HepG2 (cell line): ENCODE data around the gene PAFAH1B1. TPM values are rescaled to one million over a fixed set of nuclear protein-coding genes. Genes with fewer than 3 reads are reported as not detected.

Experiments used
- FOSL2 ChIP-seq: sonication (generic); formaldehyde crosslinking; IDR thresholded peaks from 2 replicates; pipeline ENCODE4 v1.4.0; 2020; ENCODE audit warnings: missing genetic modification reagents
- IRF2 ChIP-seq: IDR thresholded peaks from 2 replicates; pipeline ENCODE4 v1.6.1; 2018; ENCODE audit warnings: missing genetic modification reagents, missing compliant biosample characterization
- LCORL ChIP-seq, 2 experiments: fragments of 450-650 bp in 1 of 2; sonication (generic) in 1 of 2; formaldehyde crosslinking in 1 of 2; IDR thresholded peaks; 2 replicates each; pipeline versions ENCODE4 v1.5.0 to v1.6.1; 2017 to 2020; ENCODE audit warnings: antibody characterized with exemption in 1 of 2, missing genetic modification reagents in 1 of 2
- RCOR2 ChIP-seq: IDR thresholded peaks from 2 replicates; pipeline ENCODE4 v1.6.1; 2016; ENCODE audit warnings: missing biosample characterization, missing genetic modification reagents
- REPIN1 ChIP-seq: sonication (generic); formaldehyde crosslinking; IDR thresholded peaks from 2 replicates; pipeline ENCODE4 v1.8.0; 2022; ENCODE audit warnings: missing genetic modification reagents, low read depth, mild to moderate bottlenecking, borderline replicate concordance
- SP5 ChIP-seq: IDR thresholded peaks from 2 replicates; pipeline ENCODE4 v1.6.1; 2016; ENCODE audit warnings: low read depth, borderline replicate concordance
- ZMYM3 ChIP-seq: sonication (generic); formaldehyde crosslinking; IDR thresholded peaks from 2 replicates; pipeline ENCODE4 v1.5.1; 2020; ENCODE audit warnings: mild to moderate bottlenecking, missing genetic modification reagents
- ZNF263 ChIP-seq: sonication (generic); formaldehyde crosslinking; IDR thresholded peaks from 2 replicates; pipeline ENCODE4 v1.4.0; 2020; ENCODE audit warnings: missing genetic modification reagents
- ZNF768 ChIP-seq: sonication (generic); formaldehyde crosslinking; IDR thresholded peaks from 2 replicates; pipeline ENCODE4 v1.4.0; 2020; ENCODE audit warnings: missing genetic modification reagents
- ZSCAN21 ChIP-seq: sonication (generic); formaldehyde crosslinking; IDR thresholded peaks from 2 replicates; pipeline ENCODE4 v1.8.0; 2022; ENCODE audit warnings: mild to moderate bottlenecking, missing genetic modification reagents, moderate library complexity, borderline replicate concordance
- polyA plus RNA-seq, 8 experiments: library from polyadenylated mRNA; depleted of rRNA in 3 of 8; stranded (reverse) in 7 of 8; unstranded in 1 of 8; fragments of >200 nt; fragmentation: Illumina TruSeq in 4 of 8; extraction: Trizol in 4 of 8; gene quantifications; 2 replicates each; pipeline versions ENCODE4 v1.2.1 to v1.2.3, GENCODE V29; 2011 to 2016; ENCODE audit warnings: low read depth in 4 of 8, missing spikeins in 1 of 8, mixed read lengths in 1 of 8; ENCODE audit not compliant: insufficient read depth in 1 of 8
- total RNA-seq, 5 experiments: library from RNA; depleted of rRNA; stranded (reverse); fragments of >200 nt; fragmentation: Illumina TruSeq; extraction: Trizol; gene quantifications; 2 replicates each; pipeline ENCODE4 v1.2.3, GENCODE V29; 2016; ENCODE audit warnings: low read depth in 1 of 5
- TF ChIP-seq, protein P1 (sequence below): sonication (generic); formaldehyde crosslinking; IDR thresholded peaks from 2 replicates; pipeline ENCODE4 v1.4.0; 2020; ENCODE audit warnings: mild to moderate bottlenecking, missing genetic modification reagents
- TF ChIP-seq, protein P2 (sequence below): sonication (generic); formaldehyde crosslinking; IDR thresholded peaks from 2 replicates; pipeline ENCODE4 v1.8.1; 2022; ENCODE audit warnings: low read depth, mild to moderate bottlenecking, missing genetic modification reagents
- TF ChIP-seq, protein P3 (sequence below): conservative IDR thresholded peaks from 2 replicates; pipeline ENCODE4 v1.6.1; 2018; ENCODE audit warnings: missing genetic modification reagents
- TF ChIP-seq, protein P4 (sequence below): sonication (generic); formaldehyde crosslinking; IDR thresholded peaks from 2 replicates; pipeline ENCODE4 v1.4.0; 2020; ENCODE audit warnings: mild to moderate bottlenecking, missing genetic modification reagents, borderline replicate concordance

The PAFAH1B1 gene
- total and polyA plus RNA-seq, 2 of the 13 experiments (the other 11 are each of a cell fraction or from before 2014, with no cell fraction given): 46.0 to 64.9 TPM

DNA sequence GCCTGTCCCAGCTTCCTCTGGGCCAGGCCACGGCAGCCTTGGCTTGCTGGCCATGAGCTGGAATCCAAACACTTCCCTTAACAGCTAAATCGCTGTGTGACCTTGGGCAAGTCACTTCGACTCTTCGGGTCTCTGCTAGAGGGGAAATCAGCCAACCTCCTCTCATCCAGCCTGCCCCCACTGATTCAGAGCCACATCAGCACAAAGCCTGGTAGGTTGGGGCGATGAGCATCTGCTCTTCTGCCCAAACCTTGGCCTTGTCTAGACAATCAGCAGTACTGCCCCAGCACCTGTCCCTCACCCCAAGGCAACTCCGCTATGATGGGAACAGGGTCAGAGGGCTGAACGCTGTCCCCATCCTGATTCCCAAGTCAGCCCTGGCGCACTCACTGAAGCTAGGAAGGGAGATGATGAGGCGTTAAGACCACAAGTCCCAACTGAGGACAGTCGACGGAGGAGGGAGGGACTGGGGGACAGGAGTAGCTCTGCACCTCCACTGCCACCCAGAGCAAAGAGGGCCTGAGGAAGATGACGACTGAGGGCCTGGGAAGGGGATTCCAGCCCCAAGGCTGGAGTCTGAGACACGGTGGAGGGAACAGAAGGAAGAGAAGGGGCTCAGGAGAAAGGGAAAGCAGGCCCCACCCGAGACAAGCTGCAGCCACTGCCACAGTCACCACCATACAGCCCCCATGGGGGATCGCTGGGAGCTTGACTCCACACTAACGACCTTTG lies 116.8 kb downstream of the PAFAH1B1 start (continued):
- TF ChIP-seq, protein P1, sequence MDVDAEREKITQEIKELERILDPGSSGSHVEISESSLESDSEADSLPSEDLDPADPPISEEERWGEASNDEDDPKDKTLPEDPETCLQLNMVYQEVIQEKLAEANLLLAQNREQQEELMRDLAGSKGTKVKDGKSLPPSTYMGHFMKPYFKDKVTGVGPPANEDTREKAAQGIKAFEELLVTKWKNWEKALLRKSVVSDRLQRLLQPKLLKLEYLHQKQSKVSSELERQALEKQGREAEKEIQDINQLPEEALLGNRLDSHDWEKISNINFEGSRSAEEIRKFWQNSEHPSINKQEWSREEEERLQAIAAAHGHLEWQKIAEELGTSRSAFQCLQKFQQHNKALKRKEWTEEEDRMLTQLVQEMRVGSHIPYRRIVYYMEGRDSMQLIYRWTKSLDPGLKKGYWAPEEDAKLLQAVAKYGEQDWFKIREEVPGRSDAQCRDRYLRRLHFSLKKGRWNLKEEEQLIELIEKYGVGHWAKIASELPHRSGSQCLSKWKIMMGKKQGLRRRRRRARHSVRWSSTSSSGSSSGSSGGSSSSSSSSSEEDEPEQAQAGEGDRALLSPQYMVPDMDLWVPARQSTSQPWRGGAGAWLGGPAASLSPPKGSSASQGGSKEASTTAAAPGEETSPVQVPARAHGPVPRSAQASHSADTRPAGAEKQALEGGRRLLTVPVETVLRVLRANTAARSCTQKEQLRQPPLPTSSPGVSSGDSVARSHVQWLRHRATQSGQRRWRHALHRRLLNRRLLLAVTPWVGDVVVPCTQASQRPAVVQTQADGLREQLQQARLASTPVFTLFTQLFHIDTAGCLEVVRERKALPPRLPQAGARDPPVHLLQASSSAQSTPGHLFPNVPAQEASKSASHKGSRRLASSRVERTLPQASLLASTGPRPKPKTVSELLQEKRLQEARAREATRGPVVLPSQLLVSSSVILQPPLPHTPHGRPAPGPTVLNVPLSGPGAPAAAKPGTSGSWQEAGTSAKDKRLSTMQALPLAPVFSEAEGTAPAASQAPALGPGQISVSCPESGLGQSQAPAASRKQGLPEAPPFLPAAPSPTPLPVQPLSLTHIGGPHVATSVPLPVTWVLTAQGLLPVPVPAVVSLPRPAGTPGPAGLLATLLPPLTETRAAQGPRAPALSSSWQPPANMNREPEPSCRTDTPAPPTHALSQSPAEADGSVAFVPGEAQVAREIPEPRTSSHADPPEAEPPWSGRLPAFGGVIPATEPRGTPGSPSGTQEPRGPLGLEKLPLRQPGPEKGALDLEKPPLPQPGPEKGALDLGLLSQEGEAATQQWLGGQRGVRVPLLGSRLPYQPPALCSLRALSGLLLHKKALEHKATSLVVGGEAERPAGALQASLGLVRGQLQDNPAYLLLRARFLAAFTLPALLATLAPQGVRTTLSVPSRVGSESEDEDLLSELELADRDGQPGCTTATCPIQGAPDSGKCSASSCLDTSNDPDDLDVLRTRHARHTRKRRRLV (CRISPR knock-in tag): peak; percentile 2; the same call in 1 of the 2 replicates
- TF ChIP-seq, protein P2, sequence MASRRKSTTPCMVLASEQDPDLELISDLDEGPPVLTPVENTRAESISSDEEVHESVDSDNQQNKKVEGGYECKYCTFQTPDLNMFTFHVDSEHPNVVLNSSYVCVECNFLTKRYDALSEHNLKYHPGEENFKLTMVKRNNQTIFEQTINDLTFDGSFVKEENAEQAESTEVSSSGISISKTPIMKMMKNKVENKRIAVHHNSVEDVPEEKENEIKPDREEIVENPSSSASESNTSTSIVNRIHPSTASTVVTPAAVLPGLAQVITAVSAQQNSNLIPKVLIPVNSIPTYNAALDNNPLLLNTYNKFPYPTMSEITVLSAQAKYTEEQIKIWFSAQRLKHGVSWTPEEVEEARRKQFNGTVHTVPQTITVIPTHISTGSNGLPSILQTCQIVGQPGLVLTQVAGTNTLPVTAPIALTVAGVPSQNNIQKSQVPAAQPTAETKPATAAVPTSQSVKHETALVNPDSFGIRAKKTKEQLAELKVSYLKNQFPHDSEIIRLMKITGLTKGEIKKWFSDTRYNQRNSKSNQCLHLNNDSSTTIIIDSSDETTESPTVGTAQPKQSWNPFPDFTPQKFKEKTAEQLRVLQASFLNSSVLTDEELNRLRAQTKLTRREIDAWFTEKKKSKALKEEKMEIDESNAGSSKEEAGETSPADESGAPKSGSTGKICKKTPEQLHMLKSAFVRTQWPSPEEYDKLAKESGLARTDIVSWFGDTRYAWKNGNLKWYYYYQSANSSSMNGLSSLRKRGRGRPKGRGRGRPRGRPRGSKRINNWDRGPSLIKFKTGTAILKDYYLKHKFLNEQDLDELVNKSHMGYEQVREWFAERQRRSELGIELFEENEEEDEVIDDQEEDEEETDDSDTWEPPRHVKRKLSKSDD: no peak
- TF ChIP-seq ZSCAN21 (CRISPR knock-in tag) (0 out of 2 replicates have a peak, but pooled peaks have one; percentile 13), LCORL (IDR thresholded peaks at IDR 0.05) (no peak), LCORL (CRISPR knock-in tag; IDR thresholded peaks at IDR 0.05) (no peak), ZNF768 (CRISPR knock-in tag) (peak; percentile 34), REPIN1 (CRISPR knock-in tag) (0 out of 2 replicates have a peak, but pooled peaks have one; percentile 21), RCOR2 (CRISPR knock-in tag) (0 out of 2 replicates have a peak, but pooled peaks have one; percentile 12), ZNF263 (CRISPR knock-in tag) (0 out of 2 replicates have a peak, but pooled peaks have one; percentile 18), FOSL2 (CRISPR knock-in tag) (0 out of 2 replicates have a peak, but pooled peaks have one; percentile 2), IRF2 (no peak), ZMYM3 (CRISPR knock-in tag) (peak; percentile 89), SP5 (CRISPR knock-in tag) (0 out of 2 replicates have a peak, but pooled peaks have one; percentile 9)
- TF ChIP-seq, protein P3, sequence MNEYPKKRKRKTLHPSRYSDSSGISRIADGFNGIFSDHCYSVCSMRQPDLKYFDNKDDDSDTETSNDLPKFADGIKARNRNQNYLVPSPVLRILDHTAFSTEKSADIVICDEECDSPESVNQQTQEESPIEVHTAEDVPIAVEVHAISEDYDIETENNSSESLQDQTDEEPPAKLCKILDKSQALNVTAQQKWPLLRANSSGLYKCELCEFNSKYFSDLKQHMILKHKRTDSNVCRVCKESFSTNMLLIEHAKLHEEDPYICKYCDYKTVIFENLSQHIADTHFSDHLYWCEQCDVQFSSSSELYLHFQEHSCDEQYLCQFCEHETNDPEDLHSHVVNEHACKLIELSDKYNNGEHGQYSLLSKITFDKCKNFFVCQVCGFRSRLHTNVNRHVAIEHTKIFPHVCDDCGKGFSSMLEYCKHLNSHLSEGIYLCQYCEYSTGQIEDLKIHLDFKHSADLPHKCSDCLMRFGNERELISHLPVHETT (CRISPR knock-in tag): no peak
- TF ChIP-seq, protein P4, sequence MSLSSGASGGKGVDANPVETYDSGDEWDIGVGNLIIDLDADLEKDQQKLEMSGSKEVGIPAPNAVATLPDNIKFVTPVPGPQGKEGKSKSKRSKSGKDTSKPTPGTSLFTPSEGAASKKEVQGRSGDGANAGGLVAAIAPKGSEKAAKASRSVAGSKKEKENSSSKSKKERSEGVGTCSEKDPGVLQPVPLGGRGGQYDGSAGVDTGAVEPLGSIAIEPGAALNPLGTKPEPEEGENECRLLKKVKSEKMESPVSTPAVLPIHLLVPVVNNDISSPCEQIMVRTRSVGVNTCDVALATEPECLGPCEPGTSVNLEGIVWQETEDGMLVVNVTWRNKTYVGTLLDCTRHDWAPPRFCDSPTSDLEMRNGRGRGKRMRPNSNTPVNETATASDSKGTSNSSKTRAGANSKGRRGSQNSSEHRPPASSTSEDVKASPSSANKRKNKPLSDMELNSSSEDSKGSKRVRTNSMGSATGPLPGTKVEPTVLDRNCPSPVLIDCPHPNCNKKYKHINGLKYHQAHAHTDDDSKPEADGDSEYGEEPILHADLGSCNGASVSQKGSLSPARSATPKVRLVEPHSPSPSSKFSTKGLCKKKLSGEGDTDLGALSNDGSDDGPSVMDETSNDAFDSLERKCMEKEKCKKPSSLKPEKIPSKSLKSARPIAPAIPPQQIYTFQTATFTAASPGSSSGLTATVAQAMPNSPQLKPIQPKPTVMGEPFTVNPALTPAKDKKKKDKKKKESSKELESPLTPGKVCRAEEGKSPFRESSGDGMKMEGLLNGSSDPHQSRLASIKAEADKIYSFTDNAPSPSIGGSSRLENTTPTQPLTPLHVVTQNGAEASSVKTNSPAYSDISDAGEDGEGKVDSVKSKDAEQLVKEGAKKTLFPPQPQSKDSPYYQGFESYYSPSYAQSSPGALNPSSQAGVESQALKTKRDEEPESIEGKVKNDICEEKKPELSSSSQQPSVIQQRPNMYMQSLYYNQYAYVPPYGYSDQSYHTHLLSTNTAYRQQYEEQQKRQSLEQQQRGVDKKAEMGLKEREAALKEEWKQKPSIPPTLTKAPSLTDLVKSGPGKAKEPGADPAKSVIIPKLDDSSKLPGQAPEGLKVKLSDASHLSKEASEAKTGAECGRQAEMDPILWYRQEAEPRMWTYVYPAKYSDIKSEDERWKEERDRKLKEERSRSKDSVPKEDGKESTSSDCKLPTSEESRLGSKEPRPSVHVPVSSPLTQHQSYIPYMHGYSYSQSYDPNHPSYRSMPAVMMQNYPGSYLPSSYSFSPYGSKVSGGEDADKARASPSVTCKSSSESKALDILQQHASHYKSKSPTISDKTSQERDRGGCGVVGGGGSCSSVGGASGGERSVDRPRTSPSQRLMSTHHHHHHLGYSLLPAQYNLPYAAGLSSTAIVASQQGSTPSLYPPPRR (CRISPR knock-in tag): peak; percentile 30; the same call in 1 of the 2 replicates
